Measurements from ENCODE around the gene GAL.

DNA sequence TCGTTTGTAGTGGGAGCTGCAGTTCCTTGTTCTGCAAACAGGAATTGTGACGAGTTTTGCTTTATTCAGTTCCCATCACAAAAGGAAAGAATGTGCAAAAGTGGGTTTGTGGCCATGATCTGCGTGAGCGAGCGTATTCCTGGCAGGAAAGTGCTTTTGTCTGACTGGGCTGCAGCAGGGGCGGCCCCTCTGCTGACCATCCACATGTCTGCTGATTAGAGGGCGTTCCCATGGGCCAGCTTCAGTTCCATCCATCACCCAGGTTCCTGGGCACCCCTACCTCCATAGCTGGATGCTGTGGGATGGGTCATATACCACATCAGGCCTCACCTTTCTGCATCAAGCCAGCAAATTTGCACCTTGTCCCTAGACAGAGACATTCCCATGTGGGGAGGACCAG, 28.9 kb upstream of the GAL start:
- no peak for TF ChIP-seq POLR2A (IDR thresholded peaks at IDR 0.05; ENCODE audit: low read depth, low read length)
- no peak for TF ChIP-seq TAF1 (IDR thresholded peaks at IDR 0.05; ENCODE audit: low read depth, low read length)
